Left ventricle myocardium inferior (tissue), 1 donor: Measurements from ENCODE around the gene CRACR2A. TPM values are rescaled to one million over a fixed set of nuclear protein-coding genes. Genes with fewer than 3 reads are reported as not detected.

Experiments
- DNase-seq: peaks from one replicate; pipeline ENCODE4 v3.0.0-alpha.2; 2020
- H3K27ac ChIP-seq: fragments of 200-600 bp; replicated peaks from 2 replicates; pipeline ENCODE4 v1.8.0; 2021
- H3K27me3 ChIP-seq: fragments of 200-600 bp; 2 replicates; pipeline ENCODE4 v1.8.0; 2021; ENCODE audit warnings: low read depth
- H3K36me3 ChIP-seq: fragments of 200-600 bp; 2 replicates; pipeline ENCODE4 v1.8.0; 2021
- H3K4me1 ChIP-seq: fragments of 200-600 bp; 2 replicates; pipeline ENCODE4 v1.8.0; 2021
- H3K4me3 ChIP-seq: fragments of 200-600 bp; 2 replicates; pipeline ENCODE4 v1.8.0; 2021; ENCODE audit warnings: mild to moderate bottlenecking, moderate library complexity
- H3K9me3 ChIP-seq: fragments of 200-600 bp; replicated peaks from 2 replicates; pipeline ENCODE4 v1.8.0; 2021
- intact Hi-C: fragments of 100-400 bp; cut with micrococcal nuclease; formaldehyde crosslinking; loops from one replicate; pipeline ENCODE4 v1.11.0; 2022
- total RNA-seq: library from RNA; stranded (reverse); fragmentation: NEBNext Ultra II Directional; extraction: Animal tissue kit (Norgen Biotek cat#: 25700); gene quantifications from one replicate; pipeline ENCODE4 v1.2.1, GENCODE V29; 2021
- TF ChIP-seq, protein P1 (sequence below): fragments of 200-600 bp; IDR thresholded peaks from 2 replicates; pipeline ENCODE4 v1.8.0; 2021; ENCODE audit warnings: antibody characterized with exemption, mild to moderate bottlenecking, borderline replicate concordance
- donor health status: DM: no; HTN: yes; CAD: no; lungs with severe emphysema.

Gene CRACR2A
- total RNA-seq, 1 donor from 2014 or later = 7.6 TPM

DNA sequence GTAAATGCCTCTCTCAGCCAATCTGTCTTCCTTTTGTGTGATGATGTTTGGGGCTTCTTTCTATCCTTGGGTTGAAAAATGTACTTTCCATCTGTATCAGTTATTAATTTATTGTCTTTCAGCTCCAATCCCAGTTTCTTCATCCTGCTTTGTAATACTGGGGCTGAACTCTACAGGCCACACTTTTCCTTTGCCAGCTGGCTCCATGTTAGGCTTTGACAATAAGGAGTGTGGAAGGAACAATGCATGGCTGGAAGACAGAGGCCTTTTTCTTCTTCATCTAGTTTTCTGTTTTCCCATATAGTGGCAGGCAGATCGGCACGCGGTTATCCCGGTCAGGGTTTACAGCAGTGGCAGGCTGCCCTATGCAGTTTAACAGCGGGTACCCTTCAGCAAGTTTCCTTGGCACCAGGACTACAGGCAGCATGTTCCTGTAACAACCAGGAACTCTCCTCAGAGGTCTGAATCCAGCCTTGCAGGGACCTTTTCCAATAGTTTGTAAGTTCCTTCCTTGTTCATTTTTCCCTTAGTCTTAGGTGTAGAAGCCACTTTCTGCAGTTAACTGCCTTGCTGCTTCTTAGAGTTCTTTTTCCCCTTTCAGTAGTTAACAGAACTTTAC lies 38.5 kb upstream of the CRACR2A start:
- no peaks in the 10 kb centered on the region for H3K36me3 ChIP-seq
- no peak overlapping the region for H3K27ac ChIP-seq
- no peaks in the 10 kb centered on the region for H3K27me3 ChIP-seq
- intact Hi-C loops = no loop called here
- no peak overlapping the region for H3K4me3 ChIP-seq
- H3K4me1 ChIP-seq = no peaks in the 10 kb centered on the region
- no peak for DNase-seq
- H3K9me3 ChIP-seq = peaks cover 10% of the 10 kb centered on the region
- TF ChIP-seq, protein P1, sequence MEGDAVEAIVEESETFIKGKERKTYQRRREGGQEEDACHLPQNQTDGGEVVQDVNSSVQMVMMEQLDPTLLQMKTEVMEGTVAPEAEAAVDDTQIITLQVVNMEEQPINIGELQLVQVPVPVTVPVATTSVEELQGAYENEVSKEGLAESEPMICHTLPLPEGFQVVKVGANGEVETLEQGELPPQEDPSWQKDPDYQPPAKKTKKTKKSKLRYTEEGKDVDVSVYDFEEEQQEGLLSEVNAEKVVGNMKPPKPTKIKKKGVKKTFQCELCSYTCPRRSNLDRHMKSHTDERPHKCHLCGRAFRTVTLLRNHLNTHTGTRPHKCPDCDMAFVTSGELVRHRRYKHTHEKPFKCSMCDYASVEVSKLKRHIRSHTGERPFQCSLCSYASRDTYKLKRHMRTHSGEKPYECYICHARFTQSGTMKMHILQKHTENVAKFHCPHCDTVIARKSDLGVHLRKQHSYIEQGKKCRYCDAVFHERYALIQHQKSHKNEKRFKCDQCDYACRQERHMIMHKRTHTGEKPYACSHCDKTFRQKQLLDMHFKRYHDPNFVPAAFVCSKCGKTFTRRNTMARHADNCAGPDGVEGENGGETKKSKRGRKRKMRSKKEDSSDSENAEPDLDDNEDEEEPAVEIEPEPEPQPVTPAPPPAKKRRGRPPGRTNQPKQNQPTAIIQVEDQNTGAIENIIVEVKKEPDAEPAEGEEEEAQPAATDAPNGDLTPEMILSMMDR = no peak

DNA sequence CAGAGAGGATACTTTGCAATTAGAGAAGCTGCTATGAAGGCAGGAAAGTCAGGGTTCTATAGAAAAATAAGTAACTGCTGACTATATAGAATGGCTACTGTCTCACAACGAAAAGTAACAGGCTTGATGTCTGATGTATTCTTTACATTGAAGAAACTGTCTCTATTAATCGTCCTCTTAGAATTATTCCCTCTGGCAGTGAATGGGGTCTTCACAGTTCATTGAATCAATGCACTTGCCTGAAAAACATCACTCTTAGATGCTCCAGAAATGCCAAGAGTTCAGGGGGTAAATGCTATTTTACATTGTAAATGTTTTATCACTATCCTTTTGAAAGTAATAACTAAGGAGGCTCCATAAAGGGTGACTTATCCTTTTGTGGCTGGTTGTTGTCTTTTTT lies 37.7 kb upstream of the CRACR2A start:
- TF ChIP-seq, protein P1 = no peak

DNA sequence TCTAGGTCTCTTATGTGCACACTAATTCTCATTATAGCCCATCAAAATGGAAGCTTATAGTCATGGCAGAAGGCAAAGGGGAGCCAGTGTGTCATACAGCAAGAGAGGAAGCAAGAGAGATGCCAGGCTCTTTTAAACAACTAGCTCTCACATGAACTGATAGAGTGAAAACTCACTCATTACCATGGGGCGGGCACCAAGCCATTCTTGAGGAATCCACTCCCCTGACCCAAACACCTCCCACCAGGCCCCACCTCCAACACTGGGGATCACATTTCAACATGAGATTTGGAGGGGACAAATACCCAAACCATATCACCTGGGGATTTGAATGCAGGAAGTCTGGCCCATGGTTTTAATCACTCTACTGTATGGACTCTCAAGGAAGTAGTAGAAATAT lies 36.9 kb upstream of the CRACR2A start:
- no peak for DNase-seq
- Histone ChIP-seq H3K27ac (no peak overlapping the region), H3K4me1 (no peaks in the 10 kb centered on the region), H3K9me3 (peaks cover 10% of the 10 kb centered on the region), H3K36me3 (no peaks in the 10 kb centered on the region), H3K27me3 (no peaks in the 10 kb centered on the region), H3K4me3 (no peak overlapping the region)
- intact Hi-C loops = no loop called here
- TF ChIP-seq, protein P1 = no peak

More for the DNA sequence above, 37.7 kb upstream of the CRACR2A start:
- DNase-seq = no peak
- Histone ChIP-seq H3K36me3 (no peaks in the 10 kb centered on the region), H3K4me3 (no peak overlapping the region), H3K27ac (no peak overlapping the region), H3K27me3 (no peaks in the 10 kb centered on the region), H3K4me1 (no peaks in the 10 kb centered on the region), H3K9me3 (peaks cover 10% of the 10 kb centered on the region)
- intact Hi-C loops = no loop called here

DNA sequence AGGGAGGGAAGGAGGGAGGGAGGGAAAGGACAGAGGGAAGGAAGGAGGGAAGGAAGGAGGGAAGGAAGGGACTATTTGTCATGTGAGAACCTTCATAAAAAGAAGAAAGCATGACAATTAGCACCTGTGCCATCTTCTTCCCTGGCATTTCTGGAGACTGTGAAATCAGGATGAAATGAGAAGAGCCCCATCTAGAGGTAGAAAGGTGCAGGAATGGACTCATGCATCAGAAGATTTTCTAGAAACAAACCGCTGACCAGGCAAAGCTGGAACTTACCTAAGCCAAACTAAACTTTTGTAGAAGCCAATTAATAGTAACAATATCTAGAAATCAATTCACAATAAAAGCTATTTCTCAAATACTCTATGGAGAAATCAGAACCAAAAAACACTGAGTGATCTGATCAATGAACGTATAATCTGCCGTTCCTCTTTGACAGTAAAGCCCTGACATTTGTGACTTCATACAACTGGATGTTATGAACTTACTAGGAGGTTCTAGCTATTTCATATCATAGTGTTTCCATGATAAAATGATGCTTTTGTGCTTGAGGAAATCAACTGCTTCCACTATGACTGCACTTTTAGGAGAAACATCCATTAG lies 24.4 kb upstream of the CRACR2A start:
- Histone ChIP-seq H3K4me3 (no peak overlapping the region), H3K9me3 (no peaks in the 10 kb centered on the region), H3K27me3 (no peaks in the 10 kb centered on the region), H3K36me3 (no peaks in the 10 kb centered on the region), H3K27ac (no peak overlapping the region), H3K4me1 (peaks cover 12% of the 10 kb centered on the region)
- intact Hi-C loops = loop anchor here (10.0 kb wide), 2 partner anchors 123 to 473 kb away; no protein-coding TSS in a partner anchor
- DNase-seq = no peak
- TF ChIP-seq, protein P1 = peak; percentile 81

DNA sequence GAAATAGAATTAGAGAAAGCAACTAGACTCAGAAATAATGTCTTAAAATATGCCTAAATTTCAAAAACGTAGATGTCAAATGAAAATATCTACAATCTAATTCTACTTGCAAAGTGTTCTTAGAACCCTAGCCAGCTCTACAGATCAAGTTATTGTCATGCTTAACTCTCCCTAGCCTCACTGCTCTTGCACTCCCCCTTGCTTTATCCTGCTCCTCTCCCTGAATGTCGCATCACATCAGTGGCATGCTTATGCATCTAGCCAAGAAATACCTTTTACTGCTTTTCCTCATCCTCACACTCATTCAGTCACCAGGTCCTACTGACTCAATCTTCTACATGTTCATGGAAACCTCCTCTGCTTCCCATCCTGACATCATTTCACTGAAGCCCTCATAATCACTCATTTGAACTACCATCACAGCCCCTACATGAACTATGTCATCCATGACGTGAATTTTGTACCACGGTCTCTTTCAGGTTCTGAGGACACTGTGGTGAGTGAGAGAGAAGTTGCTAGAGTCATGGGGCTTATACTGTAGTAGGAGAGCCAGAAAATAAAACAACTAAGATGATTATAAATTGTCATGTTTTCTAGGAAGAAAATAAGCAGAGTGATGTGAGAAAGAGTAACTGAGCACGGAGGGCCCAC lies 22.6 kb upstream of the CRACR2A start:
- intact Hi-C loops = loop anchor here (10.0 kb wide), 2 partner anchors 121 to 471 kb away; no protein-coding TSS in a partner anchor
- TF ChIP-seq, protein P1 = no peak

More for the DNA sequence above, 22.6 kb upstream of the CRACR2A start:
- DNase-seq = no peak
- H3K4me3 ChIP-seq = no peak overlapping the region
- no peak overlapping the region for H3K27ac ChIP-seq
- H3K36me3 ChIP-seq = no peaks in the 10 kb centered on the region
- H3K9me3 ChIP-seq = no peaks in the 10 kb centered on the region
- peaks cover 15% of the 10 kb centered on the region for H3K4me1 ChIP-seq
- H3K27me3 ChIP-seq = no peaks in the 10 kb centered on the region
